Effector CD8-positive, alpha-beta T cell (primary cell): Measurements from ENCODE around the gene PNPLA5.

ENCODE experiments used
- DNase-seq: peaks from one replicate; lab custom pipeline; 2025; lab: John Stamatoyannopoulos, UW

PNPLA5 gene

DNA sequence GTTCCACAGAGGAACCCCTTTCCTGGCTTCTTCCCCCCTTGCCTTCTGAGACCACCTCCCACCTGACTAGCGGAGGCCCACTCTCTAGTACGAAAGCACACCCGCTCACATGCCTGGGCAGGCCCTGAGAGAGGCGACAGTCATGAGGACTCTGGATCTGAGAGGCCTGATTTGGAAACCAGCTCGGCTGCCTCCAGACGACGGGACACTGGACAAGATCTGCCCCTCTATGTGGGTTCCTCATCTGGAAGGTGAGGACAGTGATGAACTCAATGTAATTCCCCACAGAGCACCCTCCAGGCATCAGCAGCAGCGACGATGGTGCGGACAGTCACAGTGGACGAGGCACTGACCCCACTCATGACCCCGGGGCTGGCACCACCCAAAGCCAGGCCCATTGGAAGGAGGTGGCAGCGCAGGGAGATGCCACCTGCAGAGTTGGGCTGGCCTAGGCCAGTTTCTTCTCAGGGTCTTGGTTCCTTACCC, 37.0 kb downstream of the PNPLA5 start:
- no peak for DNase-seq

DNA sequence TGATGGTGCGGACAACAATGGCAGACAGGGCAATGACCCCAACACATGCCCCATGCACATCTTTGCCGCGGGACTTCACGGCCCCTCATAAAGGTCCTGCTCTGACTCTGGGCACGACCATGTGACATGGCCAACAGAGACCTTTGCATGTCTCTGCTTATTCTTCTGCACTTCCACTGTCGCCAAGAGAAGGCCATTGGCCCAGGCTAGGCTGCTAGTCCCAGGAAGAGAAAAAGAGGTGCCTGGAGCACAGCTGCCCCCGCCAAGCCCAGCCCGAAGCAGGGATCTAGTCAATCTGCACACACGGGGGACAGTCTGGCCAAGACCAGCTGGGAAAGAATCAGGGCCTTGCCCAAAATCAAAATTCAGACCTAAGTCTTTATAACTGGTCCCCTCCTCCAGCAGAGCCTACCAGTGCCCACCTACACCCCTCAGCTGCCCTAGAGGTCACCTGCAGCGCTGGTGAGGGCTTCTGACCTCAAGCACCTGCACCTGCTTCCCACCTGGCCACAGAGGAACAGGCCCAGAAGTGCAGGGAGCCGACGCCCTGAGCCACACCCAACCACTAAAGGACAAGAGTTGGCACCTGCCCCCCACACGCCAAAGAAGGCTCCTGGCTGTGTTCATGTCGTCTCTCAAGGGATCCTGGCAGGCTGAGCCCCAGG, 37.6 kb downstream of the PNPLA5 start:
- DNase-seq: no peak

DNA sequence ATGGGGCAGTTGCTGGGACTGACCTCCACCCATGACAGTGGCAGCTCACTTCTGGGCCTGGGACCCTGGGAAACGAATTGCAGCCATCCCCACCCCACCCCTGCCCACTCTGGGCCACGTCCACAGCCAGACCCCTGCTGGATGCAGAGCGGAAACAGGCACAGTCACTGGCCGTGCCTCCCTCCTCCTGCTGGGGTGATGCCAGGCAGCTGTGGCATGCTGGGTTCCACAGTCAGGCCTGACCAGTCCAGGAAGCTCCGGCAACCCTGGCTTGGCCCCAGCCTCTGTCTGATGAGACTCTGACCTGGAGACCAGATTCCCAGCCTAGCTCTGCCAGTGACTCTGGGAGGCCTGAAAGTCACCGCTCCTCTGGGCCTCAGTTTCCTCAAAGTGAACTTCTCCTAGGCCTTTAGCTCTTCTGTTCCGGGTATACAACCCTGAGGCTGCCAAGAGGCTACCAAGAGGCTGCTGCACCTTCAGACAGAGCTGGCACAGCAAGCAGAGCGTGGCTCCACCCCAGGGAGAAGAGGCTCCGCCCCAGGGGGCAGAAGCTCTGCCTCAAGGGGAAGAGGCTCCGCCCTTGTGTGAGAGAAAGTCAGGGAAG, 38.4 kb downstream of the PNPLA5 start:
- DNase-seq: no peak

DNA sequence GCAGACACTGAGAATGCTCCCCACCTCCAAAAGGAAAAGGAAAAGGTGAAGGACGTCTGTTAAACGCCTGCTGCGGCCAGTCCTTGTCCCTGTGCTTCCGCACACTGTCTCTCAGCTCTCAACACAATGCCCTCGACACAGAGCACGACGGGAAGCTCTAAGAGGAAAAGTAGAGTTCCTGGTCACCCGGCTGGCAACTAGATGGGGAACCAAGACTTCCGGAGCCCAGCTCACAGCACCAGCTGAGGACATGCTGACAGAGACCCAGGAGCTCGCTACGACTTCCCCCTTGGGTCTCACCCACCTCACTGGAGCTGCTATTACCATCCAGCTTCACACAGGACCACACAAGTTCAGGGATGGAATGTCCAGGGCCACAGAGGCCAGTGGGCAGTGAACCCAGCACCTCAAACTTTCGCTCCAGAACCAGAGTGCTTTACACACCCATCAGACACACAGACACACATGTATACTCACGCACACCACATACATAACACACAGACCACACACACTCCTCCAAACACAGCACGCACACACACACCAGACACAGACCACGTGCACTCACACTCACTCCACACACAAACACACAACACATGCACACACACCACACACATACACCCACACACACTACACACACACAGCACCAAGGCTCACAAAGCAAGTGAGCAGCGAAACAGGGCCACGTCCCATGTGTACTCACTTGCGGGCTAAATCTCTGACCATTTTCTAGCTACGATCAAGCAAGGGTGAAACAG, 39.1 kb downstream of the PNPLA5 start:
- DNase-seq: no peak

DNA sequence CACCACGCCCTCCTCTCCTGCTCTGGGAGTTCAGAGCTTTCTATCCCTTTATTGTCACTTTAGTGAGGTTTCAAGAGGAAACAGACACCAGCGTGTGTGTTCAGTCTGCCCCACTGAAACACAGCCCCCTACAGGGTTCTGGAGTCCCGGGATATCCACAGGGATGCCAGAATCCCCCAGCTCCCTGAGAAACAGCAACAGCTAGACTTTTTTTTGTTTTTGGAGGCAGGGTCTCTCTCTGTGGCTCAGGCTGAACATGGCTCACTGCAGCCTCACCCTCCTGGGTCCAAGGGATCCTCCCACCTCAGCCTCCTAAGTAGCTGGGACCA, 39.9 kb downstream of the PNPLA5 start:
- no peak for DNase-seq

DNA sequence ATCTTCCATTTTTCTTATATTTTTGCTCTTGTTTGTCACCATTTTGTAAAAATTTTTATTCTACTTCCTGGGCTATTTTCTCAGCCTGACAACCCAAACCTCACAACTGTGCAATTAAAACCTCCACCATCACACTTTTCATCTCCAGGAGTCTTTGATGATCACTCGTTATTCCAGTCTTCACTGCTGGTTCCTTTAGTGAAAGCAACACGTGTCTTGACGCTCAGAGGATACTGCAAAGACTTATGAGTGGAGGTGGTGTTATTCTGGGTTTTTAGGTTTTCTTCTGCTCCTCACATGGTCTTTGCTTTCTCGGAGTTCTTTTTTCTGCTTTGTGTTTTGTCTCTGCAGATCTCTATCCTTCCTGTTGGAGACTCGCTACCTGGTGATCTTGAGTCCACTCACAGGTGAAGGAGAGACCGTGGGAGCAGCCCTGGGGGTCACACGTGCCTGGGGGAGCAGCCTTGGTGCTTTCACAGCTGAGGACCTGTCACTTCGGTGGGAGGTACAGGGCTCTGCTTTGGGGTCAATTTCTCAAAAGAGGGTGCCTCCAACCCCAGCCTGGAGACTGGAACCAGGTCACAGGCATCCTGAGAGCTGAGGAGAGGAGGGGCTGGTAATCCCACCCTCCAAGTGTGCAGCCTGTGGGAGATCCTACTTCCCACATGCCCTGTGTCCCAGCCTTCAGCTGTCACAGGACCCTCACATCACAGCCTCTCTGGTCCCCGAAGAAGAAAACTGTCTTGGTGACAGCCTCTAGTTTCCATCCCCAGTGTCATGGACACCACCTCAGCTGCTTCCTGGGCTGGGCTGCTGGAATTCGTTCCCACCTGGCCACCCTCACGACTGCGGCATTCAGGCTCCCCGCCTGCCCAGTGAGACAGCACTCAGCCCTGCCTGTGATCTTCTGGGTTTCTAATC, 40.5 kb downstream of the PNPLA5 start:
- no peak for DNase-seq

DNA sequence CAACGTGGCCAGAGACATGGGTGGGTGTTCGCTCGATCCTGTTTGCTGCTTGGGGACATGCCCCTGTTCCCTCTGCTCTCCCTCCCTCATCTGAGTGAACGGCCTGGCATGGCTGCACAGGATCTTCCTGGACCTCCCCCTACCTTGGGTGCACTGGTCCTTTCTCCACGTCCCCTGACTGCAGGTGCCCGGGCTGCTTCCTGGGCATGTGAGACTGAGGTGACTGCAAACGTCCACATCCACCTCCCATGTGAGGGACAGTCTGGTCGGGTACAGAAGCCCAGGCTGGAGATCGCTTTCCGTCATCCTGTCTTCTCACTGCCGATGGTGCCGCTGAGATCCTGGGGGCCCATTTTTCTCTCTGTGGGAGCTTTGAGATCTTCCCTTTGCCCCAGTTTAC, 41.3 kb downstream of the PNPLA5 start:
- DNase-seq: no peak

DNA sequence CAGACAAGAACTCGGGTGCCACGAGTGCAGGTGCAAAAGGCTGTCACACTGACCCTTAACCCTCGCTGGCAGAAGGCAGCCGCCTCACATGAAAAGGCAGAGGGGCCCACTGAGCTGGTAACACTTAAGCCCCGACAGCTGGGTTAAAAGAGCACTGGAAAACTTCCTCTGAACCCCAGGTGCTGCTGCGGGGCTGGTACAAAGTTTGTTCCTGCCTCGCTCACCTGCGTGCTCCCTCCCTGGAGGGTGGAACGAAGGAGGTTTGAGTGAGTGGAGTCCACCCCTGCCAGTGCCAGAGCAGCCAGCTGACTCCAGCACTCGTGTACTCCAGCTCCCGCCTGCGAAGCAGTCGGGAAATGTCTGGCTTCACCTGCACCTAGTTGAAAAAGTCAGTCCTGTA, 42.1 kb downstream of the PNPLA5 start:
- no peak for DNase-seq

DNA sequence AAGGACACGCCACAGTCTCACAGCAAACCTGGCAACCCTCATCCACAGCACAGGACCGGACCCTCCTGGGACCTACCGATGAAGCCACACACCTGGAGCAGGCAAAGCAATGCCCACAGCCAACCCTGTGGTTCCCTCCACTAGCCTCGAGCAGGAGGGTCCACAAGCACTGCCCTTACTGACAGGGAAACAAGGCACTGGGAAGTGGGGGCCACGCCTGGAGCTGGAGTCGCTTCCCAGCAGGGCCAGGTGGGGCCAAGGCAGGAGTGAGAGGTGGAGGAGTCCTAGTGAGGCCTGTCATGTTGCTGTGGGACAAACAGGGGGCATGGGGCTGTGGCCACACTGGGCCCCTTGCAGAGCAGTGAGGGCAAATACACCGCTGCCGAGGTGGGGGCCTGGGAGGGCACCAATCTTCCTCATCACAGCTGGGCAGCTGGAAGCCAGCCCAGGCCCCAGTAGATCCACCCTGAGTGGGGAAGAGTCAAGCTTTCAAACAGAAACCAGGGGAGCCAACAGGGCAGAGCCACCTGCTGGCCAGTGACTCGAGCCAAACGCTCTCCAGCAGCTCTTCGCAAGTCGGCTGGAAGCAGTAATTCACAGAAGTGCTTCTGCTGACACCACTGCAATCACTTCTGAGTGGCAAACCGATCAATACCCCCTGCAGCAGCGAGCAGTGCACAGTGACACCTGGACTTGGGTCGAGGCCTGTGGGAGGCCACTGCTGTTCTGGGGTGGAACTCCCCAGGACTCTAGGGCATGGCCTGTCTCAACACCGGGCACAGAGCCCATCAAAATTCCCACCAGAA, 43.2 kb downstream of the PNPLA5 start:
- no peak for DNase-seq

DNA sequence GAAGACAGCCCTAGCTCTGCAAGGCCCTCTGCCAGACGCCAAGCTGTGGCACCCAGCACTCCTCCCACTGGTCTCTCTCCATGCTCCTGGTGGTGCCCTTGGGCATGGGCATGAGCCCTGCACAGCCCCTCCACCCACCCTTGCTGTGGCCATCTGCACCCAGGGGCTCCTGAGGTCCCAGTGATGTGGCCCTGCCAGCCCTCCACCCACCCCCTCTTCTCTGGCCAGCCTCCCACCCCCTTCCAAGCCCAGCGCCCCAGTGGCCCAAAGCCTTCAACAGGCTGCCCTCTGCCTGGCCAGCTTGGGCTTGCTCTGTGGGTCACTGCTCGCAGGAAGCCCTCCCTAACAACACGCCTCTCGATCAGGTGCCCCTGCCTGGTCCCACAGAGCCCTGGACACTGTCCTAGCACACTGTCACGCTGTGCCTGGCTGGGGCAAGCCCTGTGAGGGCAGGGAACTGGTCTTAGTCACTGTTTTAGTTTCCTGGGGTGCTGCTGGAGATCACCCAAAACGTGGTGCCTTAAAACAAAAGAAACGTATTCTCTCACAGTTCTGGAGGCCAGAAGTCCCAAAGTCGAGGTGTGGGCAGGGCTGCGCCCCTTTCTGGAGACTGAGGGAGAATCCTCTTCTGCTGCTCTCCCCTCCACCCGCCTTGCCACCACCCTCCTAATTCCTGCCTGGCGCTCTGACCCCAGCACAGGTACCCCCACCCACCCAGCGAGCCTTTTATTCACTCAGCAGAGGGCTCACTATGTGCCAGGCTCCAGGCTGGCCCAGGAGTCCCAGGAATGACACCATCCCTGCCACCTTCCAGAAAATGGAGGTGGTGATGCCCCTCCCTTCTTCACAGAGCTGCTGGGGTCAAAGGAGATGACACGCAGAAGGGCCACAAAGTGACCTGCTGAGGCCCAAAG, 44.2 kb downstream of the PNPLA5 start:
- DNase-seq: no peak

DNA sequence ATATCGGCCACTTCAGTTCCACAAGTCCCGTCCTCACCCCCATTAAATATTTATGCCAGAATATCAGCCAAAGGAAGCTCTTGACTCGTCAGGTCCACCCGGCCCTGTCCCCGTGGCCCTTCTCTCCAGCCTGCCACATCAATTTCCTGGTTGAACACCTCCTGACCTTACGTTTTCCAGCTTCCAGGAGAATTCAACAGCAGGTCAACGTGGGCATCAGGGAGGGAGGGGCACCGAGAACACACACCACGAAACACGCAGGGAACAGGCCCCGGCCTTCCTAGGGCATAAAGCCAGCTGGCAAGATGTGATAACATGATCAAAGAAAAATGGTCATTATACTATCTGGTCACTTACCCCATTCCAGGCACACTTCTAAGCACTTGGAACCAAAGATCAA, 44.8 kb downstream of the PNPLA5 start:
- no peak for DNase-seq

DNA sequence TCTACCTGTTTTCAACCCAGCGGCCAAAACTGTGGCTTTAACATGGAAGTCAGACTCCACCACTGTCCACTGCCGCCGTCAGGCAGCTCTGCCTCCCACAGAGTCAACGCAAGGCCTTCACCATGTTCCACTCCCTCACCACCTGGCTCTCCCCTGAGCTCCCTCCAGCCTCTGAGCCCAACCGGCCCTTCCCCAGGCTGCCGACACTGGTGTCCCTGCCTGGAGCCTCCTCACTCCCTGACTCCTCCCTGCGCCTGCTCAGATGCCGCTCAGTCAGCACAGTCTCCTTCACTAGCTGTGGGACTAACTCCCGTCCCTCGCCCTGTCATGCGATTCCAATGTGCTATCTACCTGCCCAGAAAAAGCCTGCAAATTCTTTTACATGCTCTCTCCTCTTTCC, 45.8 kb downstream of the PNPLA5 start:
- DNase-seq: no peak

DNA sequence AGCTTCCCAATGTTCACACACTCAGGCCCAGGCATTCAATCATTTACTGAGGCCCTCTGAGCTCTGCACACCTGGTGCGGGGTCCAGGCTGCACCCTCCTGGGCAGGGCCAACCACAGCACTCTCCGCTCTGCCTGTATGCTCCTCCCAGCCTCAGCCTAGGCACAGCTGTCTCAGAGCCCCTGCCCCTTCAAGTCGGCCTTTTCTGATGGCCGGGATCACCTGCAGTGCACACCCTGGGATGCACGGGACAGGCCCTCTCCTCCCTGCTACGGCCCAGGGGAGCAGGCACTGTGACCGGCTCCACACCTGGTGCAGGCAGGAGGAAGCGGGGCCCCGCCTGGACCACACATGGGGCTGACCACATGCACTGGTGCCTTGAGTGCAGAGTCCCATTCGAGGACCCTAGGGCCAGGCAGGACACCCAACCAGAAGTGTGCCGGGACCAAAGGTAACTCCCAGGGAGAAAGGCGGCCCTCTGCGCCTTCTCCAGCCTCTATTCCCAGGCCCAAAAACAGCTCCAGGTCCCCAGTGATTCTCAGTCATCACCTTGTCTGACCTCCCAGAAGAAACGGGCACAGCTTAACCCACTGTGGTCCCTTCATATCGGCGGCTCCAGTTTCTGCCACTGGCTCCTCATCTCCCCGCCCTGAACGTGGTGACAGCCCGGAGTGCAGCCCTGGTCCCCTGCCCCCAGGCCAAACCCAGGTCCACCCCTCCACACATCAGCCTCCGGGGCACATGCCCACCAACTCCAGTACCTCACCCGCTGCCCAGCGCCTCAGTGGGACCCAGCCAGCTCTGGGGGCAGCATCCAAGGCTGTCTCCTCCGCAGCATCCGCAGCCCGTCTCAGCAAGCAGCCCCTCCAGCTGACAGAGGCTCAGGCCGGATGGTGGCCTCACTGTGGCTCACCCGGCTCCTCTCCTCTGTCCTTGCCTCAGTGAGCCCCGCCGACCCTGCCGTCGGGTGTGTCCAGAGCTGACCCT, 47.0 kb downstream of the PNPLA5 start:
- DNase-seq: no peak

DNA sequence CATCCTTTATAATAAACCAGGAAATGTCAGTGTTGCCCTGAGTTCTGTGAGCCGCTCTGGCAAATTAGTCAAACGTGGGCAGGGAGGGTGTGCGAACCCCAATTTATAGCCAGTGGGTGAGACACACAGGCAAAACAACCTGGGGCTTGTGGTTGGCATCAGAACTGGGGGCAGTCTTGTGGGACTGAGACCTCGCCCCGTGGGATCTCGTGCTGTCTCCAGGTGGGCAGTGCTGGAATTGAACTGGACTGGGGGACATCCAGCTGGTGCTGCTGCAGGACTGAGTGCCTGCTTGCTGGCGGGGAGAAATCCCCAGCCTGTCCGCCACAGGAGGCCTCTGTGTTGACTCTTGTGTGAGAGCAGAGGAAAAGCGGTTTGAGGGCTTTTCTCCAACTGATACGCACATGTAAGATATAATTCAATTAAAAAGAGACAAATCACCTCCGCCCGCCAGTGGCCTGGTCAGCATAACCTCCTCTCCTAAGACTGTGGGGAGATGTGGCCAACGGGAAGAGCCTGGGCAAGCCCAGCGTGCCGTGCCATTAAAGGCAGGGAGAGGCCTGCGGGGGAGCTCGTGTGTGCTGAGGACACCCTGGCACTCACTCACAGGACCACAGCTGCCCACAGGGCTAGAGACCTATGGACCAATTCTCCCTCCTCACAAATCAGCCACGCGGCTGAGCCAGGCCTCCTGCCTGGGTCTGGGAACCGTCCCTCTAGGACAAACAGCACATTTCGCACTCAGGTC, 47.9 kb downstream of the PNPLA5 start:
- DNase-seq: no peak

DNA sequence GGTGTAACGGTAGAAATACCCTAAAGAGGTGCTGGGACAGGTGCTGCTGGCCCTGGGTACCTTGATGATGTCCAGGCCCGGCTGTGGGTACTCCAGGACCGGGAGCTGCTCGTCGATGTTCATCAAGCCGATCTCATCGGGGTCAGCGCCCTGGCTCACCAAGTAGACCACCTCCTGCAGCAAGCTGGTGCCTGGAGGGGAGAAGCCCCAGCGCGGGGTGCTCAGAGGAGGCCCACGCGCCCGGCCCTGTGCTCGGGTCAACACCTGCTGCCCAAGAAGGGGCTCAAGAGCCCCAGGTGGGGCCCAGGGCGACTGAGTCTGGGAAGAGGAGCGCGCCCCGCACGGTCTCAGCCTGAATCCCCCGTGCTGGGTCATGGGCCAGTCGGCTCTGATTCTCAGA, 50.1 kb downstream of the PNPLA5 start:
- no peak for DNase-seq

DNA sequence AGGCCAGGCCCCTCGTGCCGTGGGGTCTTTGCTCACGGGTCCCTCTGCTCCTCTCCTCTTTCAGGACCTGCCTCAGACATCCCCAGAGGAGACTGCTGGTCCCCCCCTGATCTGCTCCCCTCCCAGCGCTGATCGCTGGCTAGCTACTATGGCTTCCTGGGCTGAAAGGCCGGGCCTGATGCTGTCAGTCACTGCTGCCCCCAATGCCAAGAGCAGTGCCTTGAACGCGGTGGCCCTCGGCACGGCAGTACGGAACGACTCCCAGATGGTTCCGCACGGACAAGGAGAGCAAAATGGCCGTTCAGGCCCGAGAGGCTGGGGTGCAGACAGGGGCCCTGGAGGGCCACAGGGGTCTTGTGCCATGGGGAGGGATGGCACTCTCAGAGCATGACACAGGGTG, 51.0 kb downstream of the PNPLA5 start:
- no peak for DNase-seq

DNA sequence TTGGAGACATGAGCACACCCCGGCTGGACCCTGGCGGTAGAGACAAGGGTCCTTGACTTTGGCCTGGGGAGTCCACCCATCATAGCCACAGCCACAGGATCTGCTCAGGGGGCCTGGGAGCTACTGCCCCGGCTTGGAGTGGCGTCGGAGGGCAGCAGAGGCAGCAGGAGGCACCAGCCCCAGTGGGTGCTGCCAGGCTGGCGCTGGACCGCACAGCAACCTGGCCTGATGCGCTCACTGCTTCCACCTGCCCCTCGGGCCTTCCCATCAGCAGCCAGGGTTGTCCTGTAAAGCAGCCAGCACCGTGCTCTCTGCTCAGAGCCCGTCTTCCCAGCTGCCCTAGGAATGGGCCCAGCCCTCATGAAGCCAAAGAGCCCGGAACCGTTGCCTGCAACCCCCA, 51.4 kb downstream of the PNPLA5 start:
- no peak for DNase-seq

DNA sequence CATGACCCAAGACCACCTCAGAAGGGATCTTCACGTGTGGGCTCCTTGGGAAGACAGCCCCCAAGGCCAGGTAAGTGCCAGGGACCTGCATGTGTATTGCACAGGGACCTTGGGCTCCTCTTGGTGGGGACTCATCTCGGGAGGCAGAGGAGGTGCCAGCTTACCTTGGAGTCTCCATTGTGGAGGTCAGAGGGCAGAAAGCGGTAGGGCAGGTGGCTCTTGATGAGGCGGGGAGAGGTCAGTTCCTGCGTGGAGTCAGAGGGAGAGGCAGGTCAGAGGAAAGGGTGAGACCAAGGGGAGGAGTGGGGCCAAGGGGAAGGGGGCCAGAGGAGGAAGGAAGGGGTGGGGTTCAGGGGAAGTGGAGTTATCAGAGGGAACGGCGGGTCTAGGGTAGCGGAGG, 52.0 kb downstream of the PNPLA5 start:
- DNase-seq: no peak
